Loucy (cell line): ENCODE results near the gene CRHR2.

Experiments
- H2AFZ ChIP-seq: fragments of 200-600 bp; sonication (generic); 2 replicates; pipeline ENCODE4 v1.6.0; 2016; ENCODE audit warnings: antibody characterized with exemption, mild to moderate bottlenecking, low read length, moderate library complexity
- H3F3A ChIP-seq: fragments of 200-600 bp; 2 replicates; pipeline ENCODE4 v1.6.0; 2016; ENCODE audit warnings: antibody characterized with exemption, low read depth, mild to moderate bottlenecking
- H3K27me3 ChIP-seq: fragments of 200-600 bp; sonication (generic); 2 replicates; pipeline ENCODE4 v1.6.1; 2014; ENCODE audit warnings: low read length, mild to moderate bottlenecking; ENCODE audit not compliant: insufficient read depth, poor library complexity, severe bottlenecking
- H3K36me3 ChIP-seq: fragments of 200-600 bp; sonication (generic); 2 replicates; pipeline ENCODE4 v1.6.1; 2016; ENCODE audit warnings: low read length; ENCODE audit not compliant: insufficient read depth
- H3K4me1 ChIP-seq: fragments of 200-600 bp; sonication (generic); 2 replicates; pipeline ENCODE4 v1.5.1; 2014; ENCODE audit warnings: low read length, mild to moderate bottlenecking; ENCODE audit not compliant: insufficient read depth, poor library complexity, severe bottlenecking
- H3K4me2 ChIP-seq: fragments of 200-600 bp; sonication (generic); 2 replicates; pipeline ENCODE4 v1.6.0; 2014; ENCODE audit warnings: antibody characterized with exemption, low read length, low read depth, mild to moderate bottlenecking; ENCODE audit not compliant: poor library complexity, severe bottlenecking
- H3K4me3 ChIP-seq: fragments of 200-600 bp; sonication (generic); 2 replicates; pipeline ENCODE4 v1.5.1; 2014; ENCODE audit warnings: low read length, mild to moderate bottlenecking, mixed read lengths; ENCODE audit not compliant: poor library complexity, severe bottlenecking
- H3K79me2 ChIP-seq: fragments of 200-600 bp; sonication (generic); 2 replicates; pipeline ENCODE4 v1.6.1; 2014; ENCODE audit warnings: low read length; ENCODE audit not compliant: insufficient read depth
- H3K9ac ChIP-seq: fragments of 200-600 bp; sonication (generic); 2 replicates; pipeline ENCODE4 v1.6.0; 2014; ENCODE audit warnings: mild to moderate bottlenecking, low read depth, low read length, moderate library complexity; ENCODE audit not compliant: poor library complexity, severe bottlenecking
- H3K9me2 ChIP-seq: fragments of 200-600 bp; sonication (generic); replicated peaks from 2 replicates; pipeline ENCODE4 v1.6.1; 2016; ENCODE audit warnings: low read depth, low read length, mixed read lengths
- H3K9me3 ChIP-seq: fragments of 200-600 bp; sonication (generic); 2 replicates; pipeline ENCODE4 v1.6.1; 2014; ENCODE audit warnings: mild to moderate bottlenecking, antibody characterized with exemption, low read length, low read depth; ENCODE audit not compliant: insufficient read depth
- H4K20me1 ChIP-seq: fragments of 200-600 bp; sonication (generic); 2 replicates; pipeline ENCODE4 v1.6.0; 2014; ENCODE audit warnings: antibody characterized with exemption, low read length, mild to moderate bottlenecking; ENCODE audit not compliant: insufficient read depth, poor library complexity, severe bottlenecking
- EZH2phosphoT487 ChIP-seq: fragments of 200-600 bp; IDR thresholded peaks from 2 replicates; pipeline ENCODE4 v1.6.1; 2018; ENCODE audit warnings: antibody characterized with exemption, mild to moderate bottlenecking, moderate library complexity, borderline replicate concordance
- TF ChIP-seq, protein P1 (sequence below): fragments of 200-600 bp; sonication (generic); conservative IDR thresholded peaks from 2 replicates; pipeline ENCODE4 v1.5.1; 2014; ENCODE audit warnings: mild to moderate bottlenecking, antibody characterized with exemption, low read length

CRHR2 gene

DNA sequence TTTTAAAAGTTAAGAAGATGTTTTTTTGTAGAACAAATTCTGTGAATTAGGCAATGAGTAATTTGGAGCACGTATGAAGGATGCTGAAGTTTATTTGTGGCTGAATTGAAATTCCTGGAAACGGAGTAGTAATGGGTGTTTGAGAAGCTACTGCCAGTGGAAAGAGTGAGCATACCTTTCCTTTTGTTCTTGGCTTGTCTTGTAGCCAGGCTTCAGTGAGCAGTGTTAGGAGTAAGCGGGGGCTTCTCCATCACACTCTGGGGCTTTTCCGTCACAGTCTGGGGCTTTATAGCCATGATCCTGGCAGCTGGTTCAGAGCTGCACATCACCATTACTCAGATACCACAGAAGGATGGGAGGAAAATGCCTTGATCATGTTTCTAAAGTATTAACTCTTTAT lies 55.2 kb downstream of the CRHR2 start:
- H3K27me3 ChIP-seq, result no peaks in the 10 kb centered on the region
- H3K9ac ChIP-seq, result no peak overlapping the region
- no peaks in the 10 kb centered on the region for H4K20me1 ChIP-seq
- peaks cover 89% of the 10 kb centered on the region for H3K36me3 ChIP-seq
- H3K4me3 ChIP-seq, result no peak overlapping the region
- H3K4me2 ChIP-seq, result no peak overlapping the region
- H2AFZ ChIP-seq, result no peak overlapping the region
- H3F3A ChIP-seq, result no peaks in the 10 kb centered on the region
- H3K4me1 ChIP-seq, result no peaks in the 10 kb centered on the region
- no peaks in the 10 kb centered on the region for H3K79me2 ChIP-seq
- H3K9me2 ChIP-seq, result no peaks in the 10 kb centered on the region
- H3K9me3 ChIP-seq, result no peaks in the 10 kb centered on the region
- TF ChIP-seq EZH2phosphoT487, result no peak
- TF ChIP-seq, protein P1, sequence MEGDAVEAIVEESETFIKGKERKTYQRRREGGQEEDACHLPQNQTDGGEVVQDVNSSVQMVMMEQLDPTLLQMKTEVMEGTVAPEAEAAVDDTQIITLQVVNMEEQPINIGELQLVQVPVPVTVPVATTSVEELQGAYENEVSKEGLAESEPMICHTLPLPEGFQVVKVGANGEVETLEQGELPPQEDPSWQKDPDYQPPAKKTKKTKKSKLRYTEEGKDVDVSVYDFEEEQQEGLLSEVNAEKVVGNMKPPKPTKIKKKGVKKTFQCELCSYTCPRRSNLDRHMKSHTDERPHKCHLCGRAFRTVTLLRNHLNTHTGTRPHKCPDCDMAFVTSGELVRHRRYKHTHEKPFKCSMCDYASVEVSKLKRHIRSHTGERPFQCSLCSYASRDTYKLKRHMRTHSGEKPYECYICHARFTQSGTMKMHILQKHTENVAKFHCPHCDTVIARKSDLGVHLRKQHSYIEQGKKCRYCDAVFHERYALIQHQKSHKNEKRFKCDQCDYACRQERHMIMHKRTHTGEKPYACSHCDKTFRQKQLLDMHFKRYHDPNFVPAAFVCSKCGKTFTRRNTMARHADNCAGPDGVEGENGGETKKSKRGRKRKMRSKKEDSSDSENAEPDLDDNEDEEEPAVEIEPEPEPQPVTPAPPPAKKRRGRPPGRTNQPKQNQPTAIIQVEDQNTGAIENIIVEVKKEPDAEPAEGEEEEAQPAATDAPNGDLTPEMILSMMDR, result no peak

DNA sequence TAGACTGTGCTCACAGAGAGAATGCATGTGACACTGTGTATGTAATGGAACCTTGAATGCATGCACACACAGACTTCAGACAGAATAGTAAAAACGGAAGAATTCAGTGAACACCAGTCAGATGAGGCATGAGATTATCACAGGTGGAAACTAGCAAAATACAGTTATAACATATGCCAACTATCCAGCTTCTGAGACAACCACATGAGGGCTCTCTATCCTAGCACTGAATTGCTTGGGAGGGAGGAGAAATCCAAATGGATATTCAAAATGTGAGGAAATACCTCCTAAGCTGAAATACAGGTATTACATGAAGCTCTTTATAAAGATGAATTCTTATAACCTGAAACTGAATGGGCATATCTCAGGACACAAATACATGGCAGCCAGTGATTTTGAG lies 57.0 kb downstream of the CRHR2 start:
- Histone ChIP-seq H3K9me2 (no peaks in the 10 kb centered on the region), H3K9me3 (no peaks in the 10 kb centered on the region), H3F3A (no peaks in the 10 kb centered on the region), H4K20me1 (no peaks in the 10 kb centered on the region), H3K27me3 (no peaks in the 10 kb centered on the region), H2AFZ (no peak overlapping the region), H3K4me1 (no peaks in the 10 kb centered on the region), H3K36me3 (peaks cover 92% of the 10 kb centered on the region), H3K79me2 (no peaks in the 10 kb centered on the region), H3K9ac (no peak overlapping the region), H3K4me3 (no peak overlapping the region), H3K4me2 (no peak overlapping the region)
- TF ChIP-seq, protein P1, result no peak

DNA sequence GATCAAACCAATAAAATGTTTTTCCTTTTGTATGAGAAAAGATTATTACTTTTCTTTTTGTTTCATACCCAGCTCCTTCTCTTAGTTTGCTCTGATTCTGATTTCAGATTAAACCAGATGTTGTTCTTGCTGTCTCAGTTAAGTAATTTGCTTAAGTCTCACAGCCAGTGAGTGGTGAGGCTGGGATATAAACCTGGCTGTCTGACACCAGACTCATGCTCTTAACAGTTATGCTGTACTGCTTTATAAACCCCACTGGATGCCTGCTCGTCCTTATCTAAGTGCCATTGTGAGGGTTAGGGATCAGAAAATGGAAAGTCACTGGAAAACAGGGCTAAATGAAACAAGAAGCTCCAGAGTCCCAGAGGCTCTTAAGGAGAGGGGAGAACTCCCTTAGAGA lies 63.3 kb downstream of the CRHR2 start:
- H3K9ac ChIP-seq, result no peak overlapping the region
- no peak overlapping the region for H2AFZ ChIP-seq
- no peaks in the 10 kb centered on the region for H3K9me3 ChIP-seq
- no peaks in the 10 kb centered on the region for H3F3A ChIP-seq
- H3K4me3 ChIP-seq, result no peak overlapping the region
- H3K4me2 ChIP-seq, result no peak overlapping the region
- no peaks in the 10 kb centered on the region for H3K27me3 ChIP-seq
- no peaks in the 10 kb centered on the region for H3K4me1 ChIP-seq
- H3K36me3 ChIP-seq, result peaks cover 90% of the 10 kb centered on the region
- no peaks in the 10 kb centered on the region for H3K9me2 ChIP-seq
- TF ChIP-seq, protein P1, result no peak
- TF ChIP-seq EZH2phosphoT487, result no peak
- H4K20me1 ChIP-seq, result peaks cover 13% of the 10 kb centered on the region
- no peaks in the 10 kb centered on the region for H3K79me2 ChIP-seq
